Measurements from ENCODE around the gene C9orf85.
"Not testable (repeated sequence)": the region's sequence is repeated elsewhere in the genome, so short reads cannot be mapped to it uniquely, and the experiment has no call there.

The C9orf85 gene
- 2.2 to 9.8 reads per million in 2 donors for total RNA-seq

DNA sequence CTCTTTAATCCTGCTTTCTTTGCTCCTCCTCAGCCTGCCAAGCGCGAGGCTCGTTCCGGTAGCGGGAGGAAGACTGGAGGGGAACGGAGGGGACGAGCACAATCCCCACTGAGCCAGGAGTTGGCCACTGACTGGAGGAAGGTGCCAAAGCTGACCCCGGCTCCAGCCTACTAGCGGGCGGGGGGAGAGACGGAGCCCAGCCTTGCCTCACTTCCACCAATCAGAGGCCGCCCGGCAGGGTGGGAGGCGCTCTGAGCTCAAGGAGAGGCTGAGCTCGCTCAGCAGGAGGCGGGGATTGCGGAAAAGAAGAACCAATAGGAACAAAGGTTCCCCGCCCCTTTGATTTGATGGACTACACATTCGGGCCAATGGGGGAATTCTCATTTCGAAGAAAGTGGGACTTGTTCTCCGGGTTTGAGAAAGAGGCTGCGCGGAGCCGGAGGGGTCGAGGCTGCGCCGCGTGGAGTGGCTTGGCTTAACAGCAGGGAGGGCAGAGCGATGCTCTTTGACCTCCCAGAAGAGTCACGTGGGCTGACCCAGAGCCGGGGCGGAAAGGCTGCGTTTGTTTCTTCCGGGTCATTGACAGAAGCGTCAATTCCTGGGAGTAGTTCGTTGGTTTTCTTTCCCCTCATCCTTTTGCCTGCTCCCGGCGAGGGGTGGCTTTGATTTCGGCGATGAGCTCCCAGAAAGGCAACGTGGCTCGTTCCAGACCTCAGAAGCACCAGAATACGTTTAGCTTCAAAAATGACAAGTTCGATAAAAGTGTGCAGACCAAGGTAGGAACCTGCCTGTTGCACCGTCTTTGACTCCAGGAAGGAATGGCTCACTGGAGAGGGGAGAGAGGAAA is at the start of gene C9orf85, which contains the start of gene ABHD17B:
TSS of gene C9orf85 (plus strand) at position 579 of the 847 bp plus-strand sequence. CDS start at position 675, 96 bp downstream.
TSS of gene ABHD17B (minus strand) at position 133 of the 847 bp plus-strand sequence. CDS start 36,113 bp downstream, outside the sequence.
- DNase-seq, result peak; percentile 92 to 99 (median 96)

DNA sequence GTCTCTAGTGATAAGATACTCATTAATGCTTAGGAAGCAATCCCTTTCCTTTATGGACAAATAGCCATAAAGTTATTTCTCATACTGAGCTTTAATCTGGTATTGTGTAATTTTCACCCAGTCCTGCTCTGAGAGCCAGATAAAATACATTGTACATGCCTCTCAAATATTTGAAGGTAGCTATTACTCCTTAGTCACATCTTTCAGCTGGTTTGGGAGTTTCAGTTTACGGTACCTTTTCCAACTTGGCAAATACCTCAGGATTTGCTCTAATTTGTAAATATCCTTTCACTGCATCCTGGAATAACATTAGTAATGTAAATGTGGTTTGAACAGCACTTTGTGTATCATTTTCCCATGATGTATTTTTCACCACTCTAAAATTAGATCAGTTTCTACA is 47.8 kb upstream of the C9orf85 start:
- no peak for DNase-seq

GRCh38 chr9:71875345-71875744 is 36.1 kb upstream of the C9orf85 start:
- no peak for DNase-seq

DNA sequence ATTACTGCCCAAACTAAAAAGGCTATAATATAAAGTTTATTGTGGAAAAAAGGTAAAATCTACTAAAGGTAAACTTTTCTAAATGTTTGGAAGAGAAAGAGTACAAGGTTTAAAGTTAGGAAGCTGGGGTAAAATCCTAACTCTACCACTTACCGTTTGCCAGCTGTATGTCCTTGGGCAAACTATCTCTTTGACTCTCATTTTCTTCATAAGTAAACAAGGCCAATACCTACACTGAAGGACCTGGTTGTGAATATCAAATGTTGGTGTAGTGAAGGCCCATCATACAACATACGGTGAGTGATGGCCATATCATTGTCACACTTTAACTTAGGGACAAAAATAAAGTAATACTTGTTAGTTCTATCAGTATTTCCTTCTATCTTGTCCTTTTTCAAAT is 35.3 kb upstream of the C9orf85 start:
- DNase-seq, result no peak

GRCh38 chr9:71876829-71877228 is 34.6 kb upstream of the C9orf85 start:
- no peak for DNase-seq

DNA sequence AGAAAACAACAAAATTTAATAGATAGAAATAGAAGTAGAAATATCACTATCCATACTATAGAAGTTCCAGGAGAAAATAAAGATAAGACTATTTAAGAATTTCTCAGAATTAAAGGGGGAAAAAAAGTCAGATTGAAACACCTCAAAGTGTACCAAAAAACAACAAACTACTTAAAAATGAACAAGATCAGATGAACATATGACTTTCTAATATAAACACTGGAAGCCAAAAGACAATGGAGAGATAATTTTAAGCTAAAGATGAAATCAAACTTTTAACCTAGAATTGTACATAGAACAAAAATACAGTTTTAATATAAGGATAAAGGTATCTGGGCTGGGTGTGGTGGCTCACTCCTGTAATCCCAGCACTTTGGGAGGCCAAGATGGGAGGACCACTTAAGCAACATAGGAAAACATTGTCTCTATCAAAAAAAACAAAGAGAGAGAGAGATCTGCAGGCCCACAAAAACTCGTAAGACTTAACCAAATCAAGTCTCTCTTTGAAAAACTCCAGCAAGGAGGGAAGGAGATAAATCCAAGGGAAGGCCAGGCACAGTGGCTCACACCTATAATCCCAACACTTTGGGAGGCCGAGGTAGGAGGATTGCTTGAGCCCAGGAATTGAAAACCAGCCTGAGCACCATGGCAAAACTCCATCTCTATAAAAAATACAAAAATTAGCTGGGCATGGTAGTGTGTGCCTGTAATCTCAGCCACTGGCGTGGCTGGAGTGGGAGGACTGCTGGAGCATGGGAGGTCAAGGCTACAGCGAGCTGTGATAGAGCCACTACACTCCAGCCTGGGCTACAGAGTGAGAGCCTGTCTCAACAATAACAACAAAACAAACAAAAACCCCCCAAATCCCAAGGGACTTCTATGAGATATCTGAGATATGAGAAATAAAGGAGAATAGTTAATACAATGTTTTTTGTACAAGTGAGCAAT is 32.8 kb upstream of the C9orf85 start:
- DNase-seq, result no peak

DNA sequence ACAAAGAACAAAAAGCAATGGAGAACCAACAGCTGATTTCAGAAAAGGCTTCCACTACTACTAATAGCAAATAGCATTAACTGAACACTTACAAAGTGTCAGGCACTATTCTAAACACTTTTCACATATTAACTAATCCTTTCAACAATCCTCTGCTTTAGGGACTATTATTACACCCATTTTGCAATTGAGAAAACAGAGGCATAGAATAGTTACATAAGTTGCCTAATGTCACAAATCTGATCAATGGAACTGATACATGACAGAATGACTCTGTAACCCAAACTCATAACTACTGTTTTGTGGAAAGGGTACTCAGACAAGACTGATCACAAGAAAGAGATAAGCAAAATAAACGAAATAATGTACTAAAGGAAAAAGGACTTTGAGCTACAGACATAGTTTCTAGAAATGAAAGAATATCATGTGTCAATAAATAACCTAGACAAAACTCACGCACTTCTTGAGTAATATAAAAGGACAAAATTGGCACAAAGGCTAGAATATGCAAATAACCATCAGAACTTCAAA is 31.7 kb upstream of the C9orf85 start:
- DNase-seq, result no peak

DNA sequence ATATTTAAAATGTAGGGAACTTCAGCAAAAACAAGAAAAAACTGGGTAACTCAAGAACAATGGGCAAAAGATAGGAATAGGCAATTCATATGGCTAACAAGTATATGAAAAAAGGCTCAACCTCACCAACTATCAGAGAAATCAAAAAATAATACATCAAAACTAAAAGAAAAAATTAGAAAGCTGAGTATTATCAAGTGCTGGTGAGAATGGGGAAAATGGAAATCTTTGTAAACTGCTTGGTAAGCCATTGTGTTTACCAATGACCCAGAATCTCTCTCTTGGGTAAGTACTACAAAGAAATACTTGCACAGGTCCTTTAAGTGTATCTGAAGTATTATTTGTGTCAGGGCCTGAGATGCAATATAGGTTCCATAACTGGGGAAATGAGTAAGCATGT is 27.4 kb upstream of the C9orf85 start:
- DNase-seq, result no peak

GRCh38 chr9:71885467-71885866 is 26.0 kb upstream of the C9orf85 start:
- no peak for DNase-seq

- DNase-seq, result peak in 1 of 5 experiments; percentile 39
Observed at GRCh38 chr9:71886015-71886414, 25.4 kb upstream of the C9orf85 start.

DNA sequence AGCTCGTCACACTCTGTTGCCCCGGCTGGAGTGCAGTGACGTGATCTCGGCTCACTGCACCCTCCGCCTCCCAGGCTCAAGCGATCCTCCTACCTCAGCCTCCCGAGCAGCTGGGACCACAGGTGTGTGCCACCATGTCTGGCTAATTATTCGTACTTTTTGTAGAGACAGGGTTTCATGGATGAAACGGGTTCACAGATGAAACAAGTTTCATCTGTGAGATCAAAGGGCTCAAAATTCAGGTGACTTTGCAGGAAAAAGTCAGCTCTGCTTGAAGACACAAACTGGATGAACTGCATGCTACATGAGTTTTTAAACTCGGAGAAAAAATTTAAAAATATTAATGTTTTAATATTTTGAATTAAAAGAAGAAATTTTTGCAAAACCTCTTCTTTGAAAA is 24.9 kb upstream of the C9orf85 start:
- no peak for DNase-seq

DNA sequence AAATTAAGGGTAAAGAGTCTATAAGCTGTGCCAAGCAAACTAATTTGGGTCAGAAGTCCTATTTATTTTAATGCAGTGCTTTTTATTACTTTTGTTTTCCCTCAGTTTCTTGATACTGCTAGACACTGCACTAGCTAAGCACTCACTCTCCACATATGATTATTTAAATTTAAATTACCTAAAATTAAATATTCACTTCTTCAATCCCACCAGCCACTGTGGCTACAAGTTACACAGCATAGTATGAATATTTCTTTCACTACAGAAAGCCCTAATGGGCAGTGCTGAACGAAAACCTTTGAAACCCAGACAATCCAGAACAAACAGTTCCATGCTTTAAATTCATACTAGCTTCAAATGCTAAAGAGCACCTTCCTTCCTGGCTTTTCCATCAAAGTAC is 24.1 kb upstream of the C9orf85 start:
- DNase-seq, result no peak

DNA sequence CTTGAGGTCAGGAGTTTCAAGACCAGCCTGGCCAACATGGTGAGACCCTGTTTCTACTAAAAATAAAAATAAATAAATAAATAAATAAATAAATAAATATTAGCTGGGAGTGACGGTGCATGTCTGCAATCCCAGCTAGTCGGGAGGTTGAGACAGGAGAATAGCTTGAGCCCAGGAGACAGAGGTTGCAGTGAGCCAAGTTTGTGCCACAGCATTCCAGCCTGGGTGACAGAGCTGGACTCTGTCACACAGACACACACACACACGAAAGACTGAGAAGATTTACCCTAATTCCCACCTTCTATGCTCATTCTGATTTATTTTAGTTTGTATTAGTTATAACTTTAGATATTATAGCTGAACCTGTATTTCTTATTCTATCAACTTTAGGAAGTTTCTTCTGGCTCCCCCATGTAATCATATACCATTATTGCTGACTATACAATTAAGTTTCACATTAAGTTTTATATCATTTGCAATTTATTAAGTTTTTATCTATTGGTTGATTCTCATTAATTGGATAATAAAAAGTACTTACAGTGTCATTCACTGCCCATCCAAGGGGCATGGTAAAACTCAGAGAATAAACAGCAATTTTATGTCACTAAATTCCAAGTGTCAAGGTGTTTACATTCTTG is 21.3 kb upstream of the C9orf85 start:
- no peak for DNase-seq

DNA sequence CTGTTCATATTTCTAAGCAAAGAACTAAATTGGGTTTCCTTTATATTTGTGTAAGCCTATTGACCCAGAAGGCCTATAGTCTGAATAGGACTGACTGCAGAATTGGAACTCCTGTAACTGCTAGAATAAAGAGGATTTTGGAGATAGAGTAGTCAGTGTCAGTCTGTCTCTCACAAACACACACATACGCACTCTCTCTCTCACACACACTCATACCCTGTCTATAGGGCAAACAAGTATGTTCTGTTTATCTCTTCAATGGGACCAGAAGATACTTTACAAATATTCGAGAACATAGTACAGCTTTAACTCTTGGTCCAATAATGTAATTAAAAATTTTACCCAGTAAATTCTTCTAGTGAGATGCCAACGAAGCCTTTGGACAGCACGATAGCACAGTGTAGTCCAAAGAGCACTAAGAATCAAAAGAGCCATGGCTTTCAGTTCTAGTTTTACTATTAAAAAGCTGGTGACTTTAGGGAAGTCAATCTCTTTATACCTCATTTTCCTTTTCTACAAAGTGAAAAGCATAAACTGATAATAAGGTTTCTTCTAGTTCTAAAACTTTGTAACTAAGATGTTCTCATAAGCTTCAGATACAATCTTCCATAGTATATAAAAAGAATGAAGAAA is 19.8 kb upstream of the C9orf85 start:
- DNase-seq, result no peak

GRCh38 chr9:71895117-71895516 is 16.3 kb upstream of the C9orf85 start:
- peak in 1 of 5 experiments; percentile 39 for DNase-seq

- peak in 1 of 5 experiments; percentile 63 for DNase-seq
Observed at GRCh38 chr9:71895955-71896354, 15.5 kb upstream of the C9orf85 start.

DNA sequence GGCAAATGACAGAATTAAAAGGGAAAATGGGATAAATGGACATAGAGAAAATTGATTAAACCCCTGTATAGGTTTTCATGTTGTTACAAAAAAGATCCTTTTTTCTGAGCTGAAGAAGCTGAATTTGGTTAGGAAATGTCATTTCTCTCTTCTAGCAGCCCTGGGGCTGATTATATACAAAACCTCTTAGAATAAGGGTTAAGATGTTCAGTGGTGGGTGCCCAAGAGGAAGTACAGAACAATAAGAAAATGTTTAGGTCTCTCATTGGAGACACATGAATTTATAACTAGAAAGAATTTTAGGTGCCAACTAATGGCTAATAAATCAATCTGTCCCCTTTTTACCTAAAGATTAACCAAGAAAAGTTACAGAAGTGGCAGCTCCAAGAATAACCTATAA is 14.7 kb upstream of the C9orf85 start:
- DNase-seq, result no peak

- DNase-seq, result peak in 2 of 5 experiments; percentile 21 to 90
Observed at GRCh38 chr9:71897577-71897976, 13.9 kb upstream of the C9orf85 start.

DNA sequence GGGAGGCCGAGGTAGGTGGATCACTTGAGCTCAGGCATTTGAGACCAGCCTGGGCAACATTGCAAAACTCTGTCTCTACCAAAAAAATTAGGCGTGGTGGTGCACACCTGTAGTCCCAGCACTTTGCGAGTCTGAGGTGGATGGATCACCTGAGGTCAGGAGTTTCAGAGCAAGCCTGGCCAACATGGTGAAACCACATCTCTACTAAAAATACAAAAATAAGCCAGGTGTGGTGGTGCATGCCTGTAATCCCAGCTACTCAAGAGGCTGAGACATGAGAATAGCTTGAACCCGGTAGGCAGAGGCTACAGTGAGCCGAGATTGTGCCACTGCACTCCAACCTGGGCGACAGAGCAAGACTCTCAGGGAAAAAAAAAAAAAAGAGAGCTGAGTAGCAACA is 12.7 kb upstream of the C9orf85 start:
- not testable (repeated sequence) for DNase-seq

DNA sequence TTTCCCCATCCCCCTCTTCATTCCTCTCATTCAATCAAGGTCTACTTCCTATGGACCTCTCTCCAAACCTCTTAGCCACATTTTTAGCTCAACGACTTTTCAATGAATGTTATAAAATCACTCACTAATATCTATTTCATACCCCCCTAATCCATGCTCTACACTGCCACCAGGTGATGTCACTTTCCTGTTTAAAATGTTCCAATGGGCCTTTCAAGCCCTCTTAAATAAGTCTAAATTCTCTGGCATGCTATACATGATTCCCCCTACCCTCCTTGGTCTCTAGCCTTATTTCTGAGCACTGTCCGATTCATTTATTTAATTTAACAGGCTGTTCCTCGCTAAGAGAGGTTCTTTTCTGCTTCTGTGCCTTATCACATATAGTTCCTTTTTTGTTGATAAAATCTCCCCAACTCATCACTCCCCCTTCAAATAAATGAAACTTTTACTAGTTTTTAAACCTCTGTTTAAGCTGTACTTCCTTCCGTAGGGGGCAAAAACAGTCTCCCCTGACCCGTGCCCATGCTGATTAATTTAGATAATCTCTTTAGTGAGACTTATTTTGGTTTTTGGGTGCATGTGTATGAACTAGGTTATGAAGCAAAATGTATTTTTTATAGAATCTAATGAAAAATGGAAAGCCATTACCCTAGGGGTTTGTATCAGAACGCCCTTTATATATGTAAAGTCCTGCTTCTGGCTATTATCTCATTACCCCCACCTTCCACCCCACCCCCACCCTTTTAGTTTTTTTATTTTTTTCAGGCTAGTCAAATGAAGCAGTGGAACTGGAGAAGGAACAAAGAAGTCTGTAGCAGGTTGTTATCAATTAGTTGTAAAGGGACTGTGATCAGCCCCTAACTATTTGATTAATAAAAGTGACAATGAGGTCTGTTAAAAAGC is 9.5 kb upstream of the C9orf85 start:
- DNase-seq, result no peak

- DNase-seq, result no peak
Observed at GRCh38 chr9:71904076-71904475, 7.4 kb upstream of the C9orf85 start.
